Stimulated activated CD8-positive, alpha-beta memory T cell treated with anti-CD3 and anti-CD28 coated beads, Interleukin-15, amount 100 ng/mL, for 48 hours (primary cell): ENCODE results near the gene ZFYVE21.

Source experiments
- DNase-seq, 2 donors: peaks; one replicate each; pipeline ENCODE4 v3.0.0-alpha.2; 2020; ENCODE audit warnings: low read depth in 2 of 2

ZFYVE21 gene

DNA sequence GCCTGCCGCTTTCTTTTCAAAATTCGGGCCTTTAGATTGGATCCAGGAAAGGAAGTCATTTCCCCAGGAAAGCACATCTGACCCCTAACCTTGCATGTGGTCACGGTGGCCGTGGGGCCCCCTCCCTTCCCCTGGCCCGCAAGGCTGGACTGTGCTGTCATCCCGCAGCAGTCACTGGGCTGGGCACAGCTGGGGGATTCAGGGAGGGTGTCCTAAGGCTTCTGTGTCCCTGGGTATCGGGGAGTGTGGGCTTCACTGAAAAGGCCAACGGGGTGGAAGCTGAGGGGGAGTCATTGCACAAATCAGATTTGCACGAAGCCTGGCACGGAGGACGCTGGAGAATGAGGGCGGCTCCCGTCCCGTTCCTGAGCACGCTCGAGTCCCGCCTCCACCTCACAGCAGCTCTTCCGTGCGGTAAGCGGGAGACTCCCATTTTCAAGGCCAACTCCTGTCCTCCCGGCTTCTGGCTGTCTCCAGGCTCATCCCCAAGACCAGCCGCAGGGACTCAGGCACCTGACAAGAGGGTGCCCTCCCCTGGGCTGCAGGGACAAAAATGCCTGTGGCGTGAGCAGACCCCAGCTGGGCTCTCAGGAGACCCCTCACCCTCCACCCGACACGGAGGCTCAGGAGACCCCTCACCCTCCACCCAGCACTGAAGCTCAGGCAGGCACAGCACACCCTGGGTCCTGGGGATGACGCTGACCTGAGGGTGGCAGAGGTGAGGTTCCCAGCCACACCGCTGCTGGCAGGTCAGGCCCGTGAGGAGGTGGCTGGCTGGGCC, 9.9 kb upstream of the ZFYVE21 start:
- no peak for DNase-seq

DNA sequence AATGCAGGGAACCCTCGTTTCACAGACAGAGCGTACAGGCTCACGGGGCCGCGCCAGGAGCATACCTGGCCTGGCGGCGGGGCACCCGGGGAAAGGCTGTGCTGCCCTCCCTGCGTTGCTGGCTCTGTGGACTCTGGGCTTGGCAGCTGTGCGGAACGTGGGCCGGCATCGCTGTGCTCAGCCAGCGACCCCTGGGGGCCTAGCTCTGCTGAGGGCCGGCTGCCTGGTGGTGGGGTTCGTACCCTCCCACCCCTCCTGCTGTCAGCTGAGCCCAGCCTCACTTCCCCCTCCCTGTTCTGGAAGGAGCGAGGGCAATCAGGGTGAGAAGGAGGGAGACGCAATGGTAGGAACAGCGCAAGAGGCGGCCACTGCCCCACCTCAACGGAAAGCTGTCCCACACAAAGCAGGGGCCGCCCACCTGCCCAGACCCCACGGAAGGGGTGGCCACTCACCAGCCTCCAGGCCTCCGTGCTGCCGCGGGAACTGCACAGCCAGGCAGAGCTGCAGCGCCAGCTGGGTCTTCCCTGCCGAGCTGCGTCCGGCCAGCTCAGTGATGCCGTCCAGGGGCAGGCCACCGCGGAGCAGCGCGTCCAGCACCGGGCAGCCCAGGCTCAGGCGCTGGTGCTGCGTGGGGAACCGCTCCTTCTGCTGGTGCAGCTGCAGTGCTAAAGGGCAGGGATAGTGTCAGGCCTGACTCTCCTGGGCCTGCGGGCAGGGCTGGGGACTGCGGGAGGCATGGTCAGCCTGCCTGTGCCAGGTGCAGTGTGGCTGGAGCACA, 8.9 kb upstream of the ZFYVE21 start:
- DNase-seq = no peak

DNA sequence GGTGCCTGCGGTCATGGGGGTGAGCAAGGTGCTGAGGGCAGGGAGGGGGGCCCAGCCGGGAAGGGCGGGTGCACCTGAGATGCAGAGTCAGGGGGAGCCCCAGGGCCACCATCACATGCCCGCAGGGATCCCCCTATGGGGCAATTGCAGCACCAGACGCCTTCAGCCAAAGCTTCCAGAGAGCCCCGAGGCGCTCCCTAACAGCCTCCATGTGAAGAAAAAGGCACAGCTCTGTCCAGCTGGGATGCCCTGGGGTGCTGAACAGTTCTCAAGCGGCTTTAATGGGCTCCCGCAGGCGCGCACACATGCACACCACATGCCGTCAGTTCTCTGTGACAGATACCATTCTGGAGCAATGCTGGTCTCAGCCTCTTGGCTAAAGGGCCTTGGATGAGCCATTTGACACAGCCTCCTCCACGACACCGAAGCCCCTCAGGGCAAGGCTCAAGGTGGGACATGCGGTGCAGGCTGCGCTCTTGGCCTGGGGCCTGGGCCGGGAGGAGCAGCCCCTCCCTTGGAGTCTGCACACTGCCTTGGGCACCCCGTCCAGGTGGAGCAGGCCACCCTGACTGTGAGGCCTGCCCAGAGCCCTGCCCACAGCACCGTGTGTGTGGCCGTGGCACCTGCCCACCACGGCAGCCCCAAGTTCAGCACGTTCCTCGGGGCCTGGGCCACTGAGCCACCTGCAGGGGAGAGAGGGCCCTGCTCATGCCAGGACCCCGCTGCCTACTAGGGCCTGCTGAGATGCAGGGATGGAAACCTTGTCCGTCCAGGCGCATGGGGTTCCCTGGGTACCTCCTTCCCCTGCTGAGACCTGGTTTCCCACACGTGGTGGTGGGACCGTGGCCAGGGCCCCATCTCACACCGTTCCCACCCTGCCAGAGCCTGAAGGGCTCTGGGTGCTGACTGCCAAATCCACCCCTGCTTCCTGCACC, 8.0 kb upstream of the ZFYVE21 start:
- no peak for DNase-seq

DNA sequence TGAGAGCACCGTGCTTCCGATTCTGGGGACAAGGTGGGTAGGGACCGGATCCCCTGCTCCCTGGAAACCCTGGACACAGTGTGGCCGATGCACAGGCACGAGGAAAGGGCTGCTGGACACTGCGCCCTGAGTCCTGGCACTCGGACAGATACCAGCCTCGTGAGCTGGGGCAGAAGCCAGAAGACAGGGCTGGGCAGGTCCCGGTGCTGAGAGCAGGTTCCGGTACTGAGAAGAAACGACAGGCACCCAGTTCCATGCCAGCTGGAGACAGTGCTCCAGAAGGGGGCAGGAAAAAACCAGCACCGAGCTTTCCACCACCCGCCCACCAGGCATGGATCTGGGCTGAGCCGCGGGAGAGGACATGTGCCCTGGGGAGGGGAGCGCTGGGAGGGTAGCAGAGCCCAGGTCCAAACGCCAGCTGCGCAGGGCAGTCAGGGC, 6.8 kb upstream of the ZFYVE21 start:
- no peak for DNase-seq

DNA sequence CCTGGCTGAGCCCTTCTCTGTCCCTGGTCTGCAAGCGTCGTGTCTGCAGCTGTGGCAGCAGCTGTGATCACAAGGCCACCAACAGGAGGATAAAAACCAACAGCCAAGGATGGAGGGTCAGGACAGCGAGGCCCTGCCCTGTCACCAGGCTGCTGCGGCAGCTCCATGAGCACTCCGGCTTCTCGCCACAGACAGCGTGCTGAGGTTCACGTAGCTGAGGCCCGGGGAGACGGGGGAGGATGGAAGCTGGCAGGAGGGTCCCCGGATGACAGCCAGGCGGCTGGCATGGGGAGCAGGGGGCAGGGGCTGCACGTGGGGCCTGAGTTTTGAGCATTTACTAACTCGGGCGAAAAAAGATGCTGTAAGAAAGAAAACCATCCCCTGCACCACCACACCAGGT, 5.8 kb upstream of the ZFYVE21 start:
- DNase-seq = no peak

DNA sequence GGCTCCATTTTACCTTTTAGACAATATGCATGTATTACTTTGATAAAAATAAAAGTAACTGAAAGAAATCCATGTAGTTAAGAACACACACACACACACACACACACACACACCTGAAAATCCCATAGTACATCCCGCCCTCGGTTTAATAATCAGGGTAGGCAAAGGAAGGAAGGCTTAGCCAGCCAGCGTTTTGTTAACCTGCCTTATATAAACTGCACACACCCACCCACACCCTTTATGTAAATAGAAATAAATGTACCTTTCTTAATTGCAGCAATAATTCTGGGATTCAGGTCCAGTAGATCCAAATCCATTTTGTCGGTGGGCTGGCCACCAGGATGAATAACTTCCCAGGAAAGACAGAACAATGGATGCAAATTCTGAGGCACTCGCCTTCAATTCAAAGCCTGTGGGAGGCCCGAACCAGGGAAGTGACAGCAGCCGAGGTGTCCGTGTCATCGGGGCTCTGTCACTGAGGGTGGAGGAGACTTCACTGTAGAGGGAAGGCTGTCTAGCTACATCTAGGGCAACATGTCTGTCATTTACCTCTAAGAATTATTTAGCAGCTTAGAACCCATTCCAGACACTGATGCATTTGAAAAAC, 4.7 kb upstream of the ZFYVE21 start:
- DNase-seq = no peak

DNA sequence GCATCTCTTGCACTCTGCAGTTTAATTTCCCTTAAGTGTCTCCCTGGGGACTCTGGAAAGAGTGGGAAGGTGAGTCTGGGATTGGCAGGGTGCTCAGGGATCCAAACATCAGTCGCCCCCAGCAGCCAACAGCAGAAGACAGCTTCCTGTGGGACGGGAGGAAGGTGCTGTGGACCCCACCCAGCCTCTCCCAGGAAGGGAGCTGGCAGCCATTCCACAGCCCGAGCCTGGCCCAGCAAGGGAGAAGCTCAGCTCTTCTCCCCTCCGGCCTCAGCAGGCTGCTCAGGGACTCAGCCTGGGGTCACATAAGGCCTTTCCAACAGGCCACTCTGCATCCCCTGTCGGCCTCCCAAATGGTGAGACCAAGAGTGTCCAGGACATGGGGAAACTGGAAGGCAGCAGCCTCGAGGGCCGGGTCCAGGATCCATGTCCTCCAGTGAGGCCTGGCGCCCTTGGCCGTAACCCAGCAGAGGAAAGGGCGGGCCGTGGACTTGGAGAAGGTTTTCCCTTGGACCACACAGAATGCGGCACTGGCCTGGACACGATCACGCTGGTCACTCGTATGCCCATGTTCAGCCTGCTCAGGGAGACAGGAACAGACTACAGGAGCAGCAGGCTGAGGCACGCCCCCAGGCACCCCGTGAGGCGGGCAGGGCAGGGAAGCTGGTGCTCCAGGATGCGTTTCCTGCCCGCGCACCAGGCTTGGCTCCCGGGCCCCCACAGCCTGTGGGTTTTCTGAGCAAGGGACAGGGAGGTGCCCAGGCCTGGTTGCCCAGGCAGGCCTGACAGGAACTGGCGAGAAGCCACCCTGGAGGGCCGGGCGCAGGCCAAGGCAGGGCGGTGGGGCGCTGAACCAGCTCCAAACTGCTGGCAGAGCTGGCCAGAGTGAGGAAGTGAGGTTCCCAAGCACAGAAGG, 3.8 kb upstream of the ZFYVE21 start:
- no peak for DNase-seq

DNA sequence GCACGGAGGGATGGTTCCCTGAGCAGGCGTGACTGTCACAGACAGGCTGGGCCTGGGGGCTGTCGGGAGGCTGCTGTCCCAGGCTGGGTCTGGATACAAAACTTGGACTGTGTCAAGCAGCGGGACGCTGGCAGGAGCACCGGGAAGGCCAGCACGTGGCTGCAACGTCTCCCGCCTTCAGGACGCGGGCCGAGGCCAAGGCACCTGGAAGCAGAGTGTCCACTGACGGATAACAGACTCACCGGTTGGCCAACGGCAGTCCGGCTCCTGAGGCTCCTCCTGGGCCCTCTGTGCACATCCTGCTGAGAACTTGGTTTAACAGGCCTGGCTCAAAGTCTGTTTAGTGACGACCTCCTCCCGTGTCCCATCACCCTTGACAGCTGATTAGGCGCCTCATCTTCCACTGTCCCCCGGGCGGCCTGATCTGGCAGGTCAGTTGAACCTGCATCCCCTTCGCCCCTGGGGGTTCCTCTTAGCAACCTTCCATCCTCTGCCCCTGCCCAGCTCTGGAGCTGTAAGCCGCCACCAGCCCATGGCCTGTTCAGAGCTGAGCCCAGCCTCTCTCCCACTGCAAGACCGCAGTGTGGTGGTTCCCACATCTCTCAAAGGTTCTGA, 2.9 kb upstream of the ZFYVE21 start:
- no peak for DNase-seq

DNA sequence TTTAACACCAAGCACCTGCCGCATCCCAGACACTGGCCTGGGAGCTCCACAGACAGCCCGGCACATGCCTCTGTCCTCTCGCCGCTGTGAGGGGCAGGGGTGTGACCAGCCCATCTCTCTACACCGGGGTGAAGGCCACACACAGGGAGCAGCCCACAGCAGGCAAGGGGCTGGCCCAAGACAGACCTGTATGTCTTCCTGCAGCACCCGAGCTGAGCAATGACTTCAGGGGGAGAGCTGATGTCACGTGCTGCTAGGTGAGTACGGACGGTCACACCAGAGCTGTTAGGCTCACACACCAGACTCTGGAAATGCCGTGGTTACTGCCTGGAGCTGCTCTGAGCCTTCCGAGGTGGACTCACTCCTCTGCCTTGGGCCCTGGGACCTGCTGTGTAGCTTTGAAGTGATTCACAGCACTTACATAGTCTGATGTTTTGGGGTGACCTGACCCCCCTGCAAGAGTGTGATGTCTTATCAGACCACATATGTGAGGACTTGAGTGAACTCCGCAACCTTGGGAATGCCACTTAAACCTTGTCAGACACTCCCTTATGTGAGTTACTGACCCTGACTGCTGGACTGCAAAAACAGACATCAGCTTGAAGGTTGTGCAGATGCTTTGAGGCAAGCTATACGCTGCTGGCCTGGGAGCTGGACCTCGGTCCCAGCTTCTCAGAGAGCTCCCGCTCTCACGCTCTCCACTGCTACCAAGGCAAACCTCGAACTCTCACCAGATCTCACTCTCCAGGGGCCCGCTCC, 2.1 kb upstream of the ZFYVE21 start:
- no peak for DNase-seq

DNA sequence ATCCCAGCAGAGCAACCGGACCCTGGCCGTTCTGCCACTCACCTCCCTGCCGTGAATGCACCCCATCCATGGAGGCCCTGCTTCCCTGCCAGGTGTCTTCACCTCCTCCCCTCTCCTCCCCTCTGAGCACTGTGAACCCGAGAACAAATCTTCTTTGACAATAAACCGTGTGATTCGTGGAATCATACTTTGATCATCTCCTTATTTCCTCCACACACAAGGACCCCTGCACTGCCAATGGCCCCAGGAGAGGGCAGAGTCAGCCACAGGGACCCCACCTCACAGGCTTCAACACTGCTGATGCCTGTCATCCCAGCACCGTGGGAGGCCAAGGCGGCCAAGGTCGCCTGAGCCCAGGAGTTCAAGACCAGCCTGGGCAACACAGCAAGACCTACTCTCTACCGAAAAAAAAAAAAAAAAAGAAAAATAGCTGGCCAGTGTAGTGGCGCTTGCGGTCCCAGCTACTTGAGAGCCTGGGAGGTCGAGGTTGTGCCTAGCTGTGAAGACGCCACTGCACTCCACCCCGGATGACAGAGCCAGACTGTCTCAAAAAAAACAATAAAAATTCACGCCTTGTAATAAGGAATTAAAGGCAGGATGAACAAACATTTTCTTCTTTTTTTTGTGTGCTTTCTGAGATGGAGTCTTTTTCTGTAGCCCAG, 1.4 kb upstream of the ZFYVE21 start:
- DNase-seq = no peak

DNA sequence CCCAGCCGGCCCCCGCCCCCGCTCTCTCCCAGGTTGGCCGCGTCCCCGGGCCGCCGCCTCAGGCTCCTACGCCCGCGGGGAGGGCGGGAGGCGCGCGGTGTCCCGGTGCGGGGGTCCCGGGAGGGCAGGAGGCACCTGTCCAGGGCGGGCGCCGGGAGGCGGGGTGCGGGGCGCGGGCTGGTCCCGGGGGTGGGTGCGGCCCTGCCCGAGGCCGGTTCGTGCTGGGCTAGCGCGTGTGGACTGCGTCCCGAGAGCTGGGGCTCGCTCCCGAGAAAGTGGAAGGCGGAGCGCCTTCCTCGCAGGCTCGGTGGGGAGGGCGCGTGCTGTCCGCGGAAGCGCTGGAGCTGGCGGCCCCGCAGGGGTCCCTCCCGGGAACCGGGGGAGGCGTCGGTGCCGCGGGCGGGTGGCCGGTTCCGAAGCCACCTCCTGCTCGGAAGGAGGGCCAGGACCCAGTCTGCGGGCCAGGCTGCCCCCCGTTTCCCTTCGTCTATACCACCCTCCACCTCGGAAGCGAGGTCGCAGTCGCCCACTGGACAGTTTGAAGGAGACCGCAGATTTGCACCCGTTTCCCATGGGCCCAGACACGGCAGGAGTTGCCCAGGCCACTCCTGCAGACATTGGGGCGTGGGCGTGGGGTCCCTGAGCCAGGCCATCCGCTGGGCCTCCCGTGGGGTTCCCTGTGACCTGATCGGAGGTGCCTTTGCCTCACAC, 636 bp downstream of the ZFYVE21 start:
- no peak for DNase-seq

DNA sequence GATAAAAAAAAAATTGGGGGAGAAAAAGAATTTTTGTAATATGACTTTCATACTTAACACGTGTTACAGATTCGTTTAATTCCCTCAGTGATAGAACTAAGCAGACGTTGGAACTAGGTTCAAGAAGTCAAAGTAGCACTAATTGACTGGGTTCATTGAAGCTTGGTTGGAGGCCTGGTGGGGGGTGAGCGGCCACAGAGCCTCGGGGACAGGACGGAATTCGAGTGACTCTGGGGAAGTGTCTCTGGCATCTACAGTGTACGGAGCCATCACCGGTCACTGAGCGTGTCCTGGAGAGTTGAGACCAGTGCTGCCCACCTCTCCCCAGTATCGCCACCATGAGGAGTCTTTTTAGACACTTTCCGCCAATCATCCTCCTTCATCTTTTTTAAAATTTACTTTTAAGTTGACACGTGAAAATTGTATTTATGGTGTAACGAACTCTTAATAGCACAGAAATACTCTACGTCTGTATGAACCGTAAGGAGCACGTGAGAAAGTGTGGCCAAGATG, 1.3 kb downstream of the ZFYVE21 start:
- no peak for DNase-seq

DNA sequence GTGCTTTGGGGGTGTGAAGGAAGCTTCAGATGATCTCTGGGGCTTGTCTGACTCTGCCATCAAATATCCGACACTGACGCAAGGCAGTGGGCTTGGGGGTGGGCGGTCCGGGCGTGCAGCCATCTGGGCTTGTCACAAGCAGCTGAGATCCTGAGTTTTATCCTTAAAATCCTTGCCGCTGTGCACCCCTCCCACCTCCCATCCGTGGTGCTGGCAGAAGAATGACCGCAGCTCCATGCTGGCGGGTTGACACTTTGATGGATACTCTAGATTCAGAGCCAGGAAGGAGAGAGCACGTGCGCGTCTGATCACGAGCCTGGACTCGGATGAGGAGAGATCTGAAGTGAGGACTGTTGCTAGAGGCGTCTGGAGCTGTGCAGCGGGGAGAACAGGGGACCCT, 3.0 kb downstream of the ZFYVE21 start:
- no peak for DNase-seq

DNA sequence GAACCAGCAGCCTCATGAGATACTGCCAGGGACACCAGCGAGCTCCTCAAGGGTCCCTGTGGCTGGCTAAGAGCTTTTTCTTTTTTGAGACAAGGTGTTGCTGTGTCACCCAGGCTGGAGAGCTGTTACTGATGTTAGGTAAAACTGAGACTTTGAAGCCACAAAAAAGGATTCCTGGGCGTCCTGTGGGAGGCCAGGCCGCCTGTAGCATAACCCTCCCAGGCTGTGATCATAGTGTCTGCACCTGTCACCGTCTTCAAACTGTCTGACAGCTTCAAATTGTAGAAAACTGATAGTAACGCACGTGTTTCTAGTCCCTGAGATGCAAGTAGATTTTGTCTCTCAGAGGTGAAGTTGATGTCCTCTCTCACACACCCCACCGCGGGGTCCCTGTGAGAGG, 4.1 kb downstream of the ZFYVE21 start:
- DNase-seq = no peak

DNA sequence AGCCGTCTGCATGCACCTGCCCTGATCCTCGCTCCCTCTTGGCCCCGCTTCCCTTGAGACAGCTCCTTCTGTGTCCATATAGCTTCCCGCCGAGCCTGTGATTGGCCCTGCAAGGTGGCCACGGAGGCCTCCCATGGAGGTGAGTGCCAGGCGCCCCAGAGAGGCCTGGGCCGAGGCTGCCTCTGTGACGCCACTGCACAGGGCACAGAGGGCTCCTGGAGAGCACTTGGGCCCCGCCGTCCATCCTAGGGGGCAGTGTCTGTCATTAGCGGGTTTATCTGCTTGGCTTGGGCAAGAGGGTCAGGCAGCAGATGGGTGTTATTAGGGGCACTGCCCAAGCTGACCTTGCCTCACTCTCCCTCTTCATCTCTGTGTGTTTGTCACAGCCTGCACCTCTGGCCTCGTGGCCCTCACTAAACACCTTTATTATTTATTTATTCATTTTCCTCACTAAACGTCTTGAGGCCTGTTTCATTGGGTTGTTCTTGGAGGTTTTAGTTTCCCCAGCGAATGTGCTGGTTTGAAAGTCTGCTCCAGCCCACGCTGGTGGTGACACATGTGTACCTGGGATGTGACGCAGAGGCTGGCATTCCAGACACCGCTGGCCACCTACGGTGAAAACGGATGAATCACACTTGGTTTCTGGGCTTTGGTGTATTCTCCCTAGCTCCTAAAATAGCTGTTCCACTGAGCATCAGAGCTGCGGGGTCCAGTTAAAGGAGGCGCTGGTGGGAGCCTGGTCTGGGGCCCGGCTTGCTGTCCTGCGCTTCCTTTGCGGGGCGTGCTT, 5.9 kb downstream of the ZFYVE21 start:
- peak in 1 of 2 donors; percentile 26 for DNase-seq

DNA sequence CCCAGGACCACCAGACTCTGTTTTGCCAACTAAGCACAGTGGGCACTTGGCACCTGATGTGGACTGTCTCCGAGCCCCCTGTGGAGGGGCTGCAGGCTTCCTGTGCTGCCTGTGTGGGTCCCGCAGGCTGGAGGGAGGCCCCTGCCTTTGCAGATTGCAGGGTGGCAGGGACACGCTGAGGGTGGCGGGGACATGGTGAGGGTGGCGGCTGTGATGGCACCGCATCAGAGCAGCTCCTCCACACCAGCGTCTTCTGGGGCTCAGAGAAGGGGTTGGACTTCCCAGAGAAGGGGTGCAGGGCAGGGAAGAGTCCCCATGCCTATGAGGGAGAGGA, 8.1 kb downstream of the ZFYVE21 start:
- no peak for DNase-seq

DNA sequence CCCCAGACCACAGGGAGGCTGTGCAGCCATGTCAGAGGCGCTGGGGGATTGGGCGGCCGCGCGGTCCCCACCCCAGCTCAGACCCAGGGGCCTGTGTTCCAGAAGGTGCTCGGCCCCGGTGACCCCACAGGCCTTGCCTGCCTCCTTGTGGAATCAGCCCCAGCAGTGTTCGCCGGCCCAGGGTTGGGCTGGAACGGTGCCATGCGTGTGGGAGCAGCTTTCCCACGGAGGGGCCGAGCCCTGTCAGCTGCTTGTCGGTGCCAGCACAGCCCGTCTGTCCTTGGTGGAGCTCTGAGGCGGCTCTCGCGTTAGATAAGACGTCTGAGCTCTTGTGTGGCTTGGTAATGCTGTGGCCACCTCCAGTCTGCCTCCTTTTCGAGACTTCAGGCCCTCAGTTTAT, 8.5 kb downstream of the ZFYVE21 start:
- DNase-seq = no peak
